DND-41 (cell line): ENCODE data around the gene CLEC4C.
"Not testable (repeated sequence)": the region's sequence is repeated elsewhere in the genome, so short reads cannot be mapped to it uniquely, and the experiment has no call there.

Source experiments
- EZH2 ChIP-seq: IDR thresholded peaks from 3 replicates; pipeline ENCODE4 v1.6.1; 2012; ENCODE audit warnings: borderline replicate concordance, low read depth, mild to moderate bottlenecking, moderate library complexity, low read length, inconsistent platforms; ENCODE audit not compliant: severe bottlenecking
- TF ChIP-seq, protein P1 (sequence below): IDR thresholded peaks from 2 replicates; pipeline ENCODE4 v1.5.1; 2012; ENCODE audit warnings: borderline replicate concordance, low read length, moderate library complexity, mild to moderate bottlenecking; ENCODE audit not compliant: poor library complexity, severe bottlenecking; ENCODE audit errors: extremely low read depth

DNA sequence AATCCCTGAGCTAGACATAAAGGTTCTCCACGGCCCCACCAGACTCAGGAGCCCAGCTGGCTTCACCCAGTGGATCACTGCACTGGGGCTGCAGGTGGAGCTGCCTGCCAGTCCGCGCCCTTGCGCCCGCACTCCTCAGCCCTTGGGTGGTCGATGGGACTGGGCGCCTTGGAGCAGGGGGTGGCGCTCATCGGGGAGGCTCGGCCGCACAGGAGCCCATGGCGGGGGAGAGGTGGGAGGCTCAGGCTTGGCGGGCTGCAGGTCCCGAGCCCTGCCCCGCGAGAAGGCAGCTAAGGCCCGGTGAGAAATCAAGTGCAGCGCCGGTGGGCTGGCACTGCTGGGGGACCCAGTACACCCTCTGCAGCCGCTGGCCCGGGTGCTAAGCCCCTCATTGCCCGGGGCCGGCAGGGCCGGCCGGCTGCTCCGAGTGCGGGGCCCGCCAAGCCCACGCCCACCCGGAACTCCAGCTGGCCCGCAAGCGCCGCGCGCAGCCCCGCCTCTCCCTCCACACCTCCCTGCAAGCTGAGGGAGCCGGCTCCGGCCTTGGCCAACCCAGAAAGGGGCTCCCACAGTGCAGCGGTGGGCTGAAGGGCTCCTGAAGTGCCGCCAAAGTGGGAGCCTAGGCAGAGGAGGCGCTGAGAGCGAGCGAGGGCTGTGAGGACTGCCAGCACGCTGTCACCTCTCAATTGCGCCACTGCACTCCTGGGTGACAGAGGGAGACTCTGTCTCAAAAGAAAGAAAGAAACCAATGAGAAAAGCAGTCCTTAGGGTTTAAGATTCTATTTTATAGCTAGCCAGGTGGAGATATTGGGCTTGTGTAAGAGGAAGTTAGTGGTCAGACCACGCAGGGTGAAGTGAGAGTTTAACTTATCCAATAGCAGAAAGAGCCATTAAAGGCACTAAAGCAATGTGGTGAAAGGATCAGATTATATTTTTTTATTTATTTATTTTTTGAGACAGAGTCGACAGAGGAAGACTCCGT is 5.1 kb upstream of the CLEC4C start:
- TF ChIP-seq, protein P1, sequence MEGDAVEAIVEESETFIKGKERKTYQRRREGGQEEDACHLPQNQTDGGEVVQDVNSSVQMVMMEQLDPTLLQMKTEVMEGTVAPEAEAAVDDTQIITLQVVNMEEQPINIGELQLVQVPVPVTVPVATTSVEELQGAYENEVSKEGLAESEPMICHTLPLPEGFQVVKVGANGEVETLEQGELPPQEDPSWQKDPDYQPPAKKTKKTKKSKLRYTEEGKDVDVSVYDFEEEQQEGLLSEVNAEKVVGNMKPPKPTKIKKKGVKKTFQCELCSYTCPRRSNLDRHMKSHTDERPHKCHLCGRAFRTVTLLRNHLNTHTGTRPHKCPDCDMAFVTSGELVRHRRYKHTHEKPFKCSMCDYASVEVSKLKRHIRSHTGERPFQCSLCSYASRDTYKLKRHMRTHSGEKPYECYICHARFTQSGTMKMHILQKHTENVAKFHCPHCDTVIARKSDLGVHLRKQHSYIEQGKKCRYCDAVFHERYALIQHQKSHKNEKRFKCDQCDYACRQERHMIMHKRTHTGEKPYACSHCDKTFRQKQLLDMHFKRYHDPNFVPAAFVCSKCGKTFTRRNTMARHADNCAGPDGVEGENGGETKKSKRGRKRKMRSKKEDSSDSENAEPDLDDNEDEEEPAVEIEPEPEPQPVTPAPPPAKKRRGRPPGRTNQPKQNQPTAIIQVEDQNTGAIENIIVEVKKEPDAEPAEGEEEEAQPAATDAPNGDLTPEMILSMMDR: not testable (repeated sequence)
- TF ChIP-seq EZH2: not testable (repeated sequence)
